DOHH2 (cell line): Measurements from ENCODE around the gene CYP27B1.

ENCODE experiments used
- H3F3A ChIP-seq: fragments of 200-600 bp; sonication (generic), shearing (Covaris generic); 2 replicates; pipeline ENCODE4 v1.6.0; 2016; ENCODE audit warnings: antibody characterized with exemption, mild to moderate bottlenecking; ENCODE audit not compliant: control insufficient read depth, insufficient read depth
- H3K27ac ChIP-seq: fragments of 200-600 bp; sonication (generic); 2 replicates; pipeline ENCODE4 v1.5.1; 2014; ENCODE audit warnings: low read depth, mild to moderate bottlenecking, low read length, moderate library complexity
- H3K27me3 ChIP-seq: fragments of 200-600 bp; sonication (generic); 2 replicates; pipeline ENCODE4 v1.6.1; 2014; ENCODE audit warnings: mild to moderate bottlenecking, low read length, mixed read lengths; ENCODE audit not compliant: control insufficient read depth
- H3K36me3 ChIP-seq: fragments of 200-600 bp; sonication (generic); 2 replicates; pipeline ENCODE4 v1.6.1; 2014; ENCODE audit warnings: mild to moderate bottlenecking, low read length, moderate library complexity, mixed read lengths; ENCODE audit not compliant: control insufficient read depth
- H3K4me1 ChIP-seq: fragments of 200-600 bp; sonication (generic); 2 replicates; pipeline ENCODE4 v1.6.1; 2014; ENCODE audit warnings: mild to moderate bottlenecking, low read length, mixed read lengths; ENCODE audit not compliant: control insufficient read depth
- H3K4me2 ChIP-seq: fragments of 200-600 bp; sonication (generic); 2 replicates; pipeline ENCODE4 v1.6.0; 2014; ENCODE audit warnings: mild to moderate bottlenecking, low read length, moderate library complexity
- H3K4me3 ChIP-seq: fragments of 200-600 bp; sonication (generic); 2 replicates; pipeline ENCODE4 v1.5.1; 2014; ENCODE audit warnings: mild to moderate bottlenecking, low read length, mixed read lengths
- H3K79me2 ChIP-seq: fragments of 200-600 bp; sonication (generic); 2 replicates; pipeline ENCODE4 v1.6.1; 2014; ENCODE audit warnings: mild to moderate bottlenecking, low read length, mixed read lengths; ENCODE audit not compliant: control insufficient read depth
- H3K9me2 ChIP-seq: fragments of 200-600 bp; sonication (generic); replicated peaks from 2 replicates; pipeline ENCODE4 v1.6.1; 2014; ENCODE audit warnings: mild to moderate bottlenecking, low read length, mixed read lengths; ENCODE audit not compliant: control insufficient read depth
- H3K9me3 ChIP-seq: fragments of 200-600 bp; sonication (generic); 2 replicates; pipeline ENCODE4 v1.6.1; 2014; ENCODE audit warnings: antibody characterized with exemption, low read length, mixed read lengths; ENCODE audit not compliant: control insufficient read depth, insufficient read depth
- H4K20me1 ChIP-seq: fragments of 200-600 bp; sonication (generic); 2 replicates; pipeline ENCODE4 v1.6.0; 2014; ENCODE audit warnings: low read depth, mild to moderate bottlenecking, antibody characterized with exemption, low read length, moderate library complexity; ENCODE audit not compliant: control insufficient read depth, insufficient read depth
- EZH2phosphoT487 ChIP-seq: fragments of 200-600 bp; sonication (generic); IDR thresholded peaks from 2 replicates; pipeline ENCODE4 v1.6.1; 2017; ENCODE audit warnings: borderline replicate concordance, mild to moderate bottlenecking, antibody characterized with exemption, low read length, moderate library complexity, mixed read lengths
- TF ChIP-seq, protein P1 (sequence below): fragments of 200-600 bp; sonication (generic); IDR thresholded peaks from one replicate; pipeline ENCODE4 v1.5.1; 2014; ENCODE audit warnings: antibody characterized with exemption, mild to moderate bottlenecking, low read depth, low read length; ENCODE audit not compliant: poor library complexity, severe bottlenecking

Gene CYP27B1

DNA sequence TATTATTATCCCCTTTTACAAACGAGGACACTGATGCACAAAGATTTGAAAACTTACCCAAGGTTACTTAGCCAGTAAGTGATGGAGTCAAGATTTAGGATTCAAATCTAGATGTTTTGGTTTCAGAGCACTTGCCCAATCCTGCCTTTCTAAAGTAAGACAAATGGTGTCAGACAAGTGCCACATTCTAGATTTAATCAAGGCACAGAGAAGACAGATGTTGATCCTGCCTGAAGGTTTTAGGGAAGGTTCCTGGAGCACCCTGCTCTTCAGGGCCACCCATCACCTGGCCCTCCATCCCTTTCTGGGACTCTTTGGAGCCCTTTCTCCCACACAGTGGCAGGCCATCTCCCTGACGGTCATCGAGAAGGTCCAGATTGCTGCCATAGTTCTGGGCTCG is 9.1 kb downstream of the CYP27B1 start:
- no peaks in the 10 kb centered on the region for H3K27me3 ChIP-seq
- TF ChIP-seq EZH2phosphoT487, result no peak
- no peaks in the 10 kb centered on the region for H3K9me3 ChIP-seq
- H4K20me1 ChIP-seq, result peaks cover 16% of the 10 kb centered on the region; the same call in 1 of the 2 replicates
- peaks cover 53% of the 10 kb centered on the region for H3K79me2 ChIP-seq
- H3K4me1 ChIP-seq, result peaks cover 38% of the 10 kb centered on the region
- H3K4me2 ChIP-seq, result no peak overlapping the region
- H3F3A ChIP-seq, result peaks cover 28% of the 10 kb centered on the region
- H3K9me2 ChIP-seq, result no peaks in the 10 kb centered on the region
- H3K4me3 ChIP-seq, result no peak overlapping the region
- H3K36me3 ChIP-seq, result peaks cover 51% of the 10 kb centered on the region
- H3K27ac ChIP-seq, result no peak overlapping the region

DNA sequence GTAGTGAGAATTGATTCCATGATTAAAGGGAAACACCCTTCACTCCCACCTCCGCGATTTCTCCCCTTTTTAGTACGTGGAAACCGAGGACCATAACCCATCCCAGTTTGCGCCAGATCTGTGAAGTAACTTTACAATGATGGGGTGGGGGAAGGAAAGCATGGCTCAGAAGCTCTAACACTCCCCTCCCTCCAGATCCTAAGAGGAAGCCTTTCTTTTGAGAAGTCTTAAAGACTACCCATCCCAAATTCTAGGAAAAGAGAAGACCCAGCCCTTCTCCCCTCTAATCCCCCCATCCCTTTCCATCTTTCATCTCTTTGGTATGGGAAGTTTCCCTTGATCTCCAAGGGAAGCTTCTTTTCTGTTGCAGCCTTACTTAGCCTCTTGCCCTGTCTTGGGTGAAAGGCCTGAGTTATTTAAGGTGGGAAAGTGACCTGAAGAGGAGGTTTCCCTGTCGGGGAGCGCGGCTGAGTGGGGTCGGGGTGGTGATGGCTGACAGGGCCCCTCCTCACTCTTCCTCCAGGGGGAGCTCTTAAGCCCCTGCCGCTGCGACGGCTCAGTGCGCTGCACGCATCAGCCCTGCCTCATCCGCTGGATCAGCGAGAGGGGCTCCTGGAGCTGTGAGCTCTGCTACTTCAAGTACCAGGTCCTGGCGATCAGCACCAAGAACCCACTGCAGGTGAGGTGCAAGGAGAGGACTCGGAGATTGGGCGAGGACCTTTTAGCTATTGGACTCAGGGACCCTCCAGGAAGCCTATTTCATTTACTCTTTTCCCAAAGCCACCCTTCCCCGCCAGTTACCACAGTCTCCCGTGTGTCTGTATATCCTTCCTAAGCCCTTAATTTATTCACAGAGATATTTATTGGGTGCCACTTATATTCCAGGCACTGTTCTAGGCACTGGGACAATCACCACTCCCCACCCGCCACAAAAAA is 10.2 kb downstream of the CYP27B1 start:
- H4K20me1 ChIP-seq, result peaks cover 16% of the 10 kb centered on the region; the same call in 1 of the 2 replicates
- H3K27ac ChIP-seq, result peak overlapping the region; percentile 79
- H3K9me2 ChIP-seq, result no peaks in the 10 kb centered on the region
- H3K36me3 ChIP-seq, result peaks cover 55% of the 10 kb centered on the region
- peak overlapping the region; percentile 96 for H3K4me2 ChIP-seq
- peaks cover 19% of the 10 kb centered on the region for H3F3A ChIP-seq
- peaks cover 61% of the 10 kb centered on the region for H3K79me2 ChIP-seq
- peak overlapping the region; percentile 88 for H3K4me3 ChIP-seq
- H3K9me3 ChIP-seq, result no peaks in the 10 kb centered on the region
- TF ChIP-seq, protein P1, sequence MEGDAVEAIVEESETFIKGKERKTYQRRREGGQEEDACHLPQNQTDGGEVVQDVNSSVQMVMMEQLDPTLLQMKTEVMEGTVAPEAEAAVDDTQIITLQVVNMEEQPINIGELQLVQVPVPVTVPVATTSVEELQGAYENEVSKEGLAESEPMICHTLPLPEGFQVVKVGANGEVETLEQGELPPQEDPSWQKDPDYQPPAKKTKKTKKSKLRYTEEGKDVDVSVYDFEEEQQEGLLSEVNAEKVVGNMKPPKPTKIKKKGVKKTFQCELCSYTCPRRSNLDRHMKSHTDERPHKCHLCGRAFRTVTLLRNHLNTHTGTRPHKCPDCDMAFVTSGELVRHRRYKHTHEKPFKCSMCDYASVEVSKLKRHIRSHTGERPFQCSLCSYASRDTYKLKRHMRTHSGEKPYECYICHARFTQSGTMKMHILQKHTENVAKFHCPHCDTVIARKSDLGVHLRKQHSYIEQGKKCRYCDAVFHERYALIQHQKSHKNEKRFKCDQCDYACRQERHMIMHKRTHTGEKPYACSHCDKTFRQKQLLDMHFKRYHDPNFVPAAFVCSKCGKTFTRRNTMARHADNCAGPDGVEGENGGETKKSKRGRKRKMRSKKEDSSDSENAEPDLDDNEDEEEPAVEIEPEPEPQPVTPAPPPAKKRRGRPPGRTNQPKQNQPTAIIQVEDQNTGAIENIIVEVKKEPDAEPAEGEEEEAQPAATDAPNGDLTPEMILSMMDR, result peak; percentile 96
- TF ChIP-seq EZH2phosphoT487, result no peak
- H3K4me1 ChIP-seq, result peaks cover 41% of the 10 kb centered on the region
- H3K27me3 ChIP-seq, result no peaks in the 10 kb centered on the region

DNA sequence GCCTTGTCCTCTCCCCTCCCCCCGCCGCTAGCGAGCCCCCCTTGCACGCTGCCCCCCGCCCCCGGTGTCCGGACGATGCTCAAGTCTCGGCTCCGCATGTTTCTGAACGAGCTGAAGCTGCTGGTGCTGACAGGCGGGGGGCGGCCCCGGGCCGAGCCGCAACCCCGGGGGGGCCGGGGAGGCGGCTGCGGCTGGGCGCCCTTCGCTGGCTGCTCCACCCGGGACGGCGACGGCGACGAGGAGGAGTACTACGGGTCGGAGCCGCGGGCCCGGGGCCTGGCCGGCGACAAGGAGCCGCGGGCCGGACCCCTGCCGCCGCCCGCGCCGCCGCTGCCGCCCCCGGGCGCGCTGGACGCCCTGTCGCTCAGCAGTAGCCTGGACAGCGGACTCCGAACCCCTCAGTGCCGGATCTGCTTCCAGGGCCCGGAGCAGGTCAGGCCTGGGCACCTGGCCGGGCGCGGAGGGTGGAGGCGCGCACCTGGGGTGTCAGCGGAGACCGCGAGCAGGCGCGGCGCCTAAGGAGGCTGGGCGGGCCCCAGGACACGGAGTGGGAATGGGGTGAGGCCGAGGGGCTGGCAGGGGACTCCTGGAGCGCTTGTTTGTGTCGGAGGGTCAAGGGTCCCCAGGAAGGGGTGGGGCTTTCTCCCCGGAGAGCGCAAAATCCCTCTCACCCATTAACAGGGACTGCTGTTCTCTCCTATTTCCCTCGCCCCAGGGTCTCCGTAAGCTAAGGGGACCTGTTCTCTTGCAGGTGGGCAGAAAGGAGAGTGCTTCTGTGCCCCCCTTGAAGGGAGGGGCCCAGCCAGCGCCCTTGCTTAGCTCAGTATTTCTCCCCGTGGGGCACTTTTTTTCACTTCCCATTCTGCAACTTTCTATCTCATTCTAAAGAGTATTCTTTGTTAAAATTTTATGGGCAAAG is 11.2 kb downstream of the CYP27B1 start:
- H3K9me2 ChIP-seq, result no peaks in the 10 kb centered on the region
- peaks cover 46% of the 10 kb centered on the region for H3K4me1 ChIP-seq
- H4K20me1 ChIP-seq, result peaks cover 13% of the 10 kb centered on the region; the same call in 1 of the 2 replicates
- no peaks in the 10 kb centered on the region for H3K27me3 ChIP-seq
- H3K4me2 ChIP-seq, result peak overlapping the region; percentile 96
- H3K79me2 ChIP-seq, result peaks cover 70% of the 10 kb centered on the region
- TF ChIP-seq, protein P1, result no peak
- no peak for TF ChIP-seq EZH2phosphoT487
- peak overlapping the region; percentile 88 for H3K4me3 ChIP-seq
- peaks cover 19% of the 10 kb centered on the region for H3F3A ChIP-seq
- peak overlapping the region; percentile 79 for H3K27ac ChIP-seq
- H3K9me3 ChIP-seq, result no peaks in the 10 kb centered on the region
- peaks cover 57% of the 10 kb centered on the region for H3K36me3 ChIP-seq
